IMR-90 (cell line): ENCODE results near the gene ZNF451. TPM values are rescaled to one million over a fixed set of nuclear protein-coding genes. Genes with fewer than 3 reads are reported as not detected.

Experiments
- ATAC-seq: fragments of 200-7000 bp; cut with Tn5 transposase; 2 replicates; pipeline ENCODE4 v1.9.1; 2020; ENCODE audit warnings: low read depth, mild to moderate bottlenecking, moderate library complexity
- BruUV-seq: library from RNA; stranded (reverse); fragments of 400-500 nt; replicated peaks from 2 replicates; lab custom pipeline; 2021; lab: Mats Ljungman, UMichigan
- CTCF ChIA-PET: fragments of 300-600 bp; formaldehyde crosslinking; extraction: SDS; loops from one replicate; lab custom pipeline; 2021; ENCODE audit warnings: antibody characterized with exemption; lab: Yijun Ruan, JAX
- POLR2A ChIA-PET: fragments of 300-600 bp; sonication (Branson Sonifier 250); formaldehyde crosslinking; loops from one replicate; lab custom pipeline; 2022; ENCODE audit warnings: antibody characterized with exemption; ENCODE audit not compliant: unreplicated experiment; lab: Charles Lee
- DNase-seq: peaks from one replicate; pipeline ENCODE4 v3.0.0; 2013
- H2AFZ ChIP-seq: replicated peaks from 2 replicates; pipeline ENCODE3; 2013; ENCODE audit warnings: low read length, mild to moderate bottlenecking; ENCODE audit not compliant: poor library complexity
- H2AK5ac ChIP-seq: 2 replicates; pipeline ENCODE4 v1.6.1; 2013; ENCODE audit warnings: low read depth, low read length, inconsistent platforms
- H2AK9ac ChIP-seq: replicated peaks from 2 replicates; pipeline ENCODE3; 2013; ENCODE audit warnings: mild to moderate bottlenecking, low read depth, low read length, moderate library complexity; ENCODE audit not compliant: poor library complexity
- H2BK120ac ChIP-seq: 2 replicates; pipeline ENCODE4 v1.6.1; 2013; ENCODE audit warnings: low read depth, low read length, inconsistent platforms
- H2BK15ac ChIP-seq: 3 replicates; pipeline ENCODE4 v1.6.1; 2013; ENCODE audit warnings: low read depth, low read length, inconsistent platforms
- H2BK20ac ChIP-seq: 2 replicates; pipeline ENCODE4 v1.6.1; 2013; ENCODE audit warnings: low read depth, mild to moderate bottlenecking, inconsistent platforms, low read length, moderate library complexity
- H2BK5ac ChIP-seq: 2 replicates; pipeline ENCODE4 v1.6.1; 2013; ENCODE audit warnings: mild to moderate bottlenecking, low read depth, low read length, inconsistent platforms; ENCODE audit not compliant: poor library complexity, severe bottlenecking
- H3K14ac ChIP-seq: replicated peaks from 2 replicates; pipeline ENCODE4 v1.6.1; 2013; ENCODE audit warnings: low read depth, low read length, inconsistent platforms
- H3K18ac ChIP-seq: 2 replicates; pipeline ENCODE4 v1.6.1; 2013; ENCODE audit warnings: low read depth, low read length, control low read depth
- H3K23ac ChIP-seq: 2 replicates; pipeline ENCODE4 v1.6.1; 2013; ENCODE audit warnings: low read depth, low read length, inconsistent platforms
- H3K27ac ChIP-seq: 2 replicates; pipeline ENCODE4 v1.5.1; 2013; ENCODE audit warnings: mild to moderate bottlenecking, control low read depth, low read length; ENCODE audit not compliant: insufficient read depth
- H3K27me3 ChIP-seq: 2 replicates; pipeline ENCODE4 v1.6.1; 2013; ENCODE audit warnings: low read length; ENCODE audit not compliant: control insufficient read depth, insufficient read depth
- H3K36me3 ChIP-seq: 2 replicates; pipeline ENCODE4 v1.6.1; 2013; ENCODE audit warnings: low read length, mixed read lengths; ENCODE audit not compliant: control insufficient read depth, insufficient read depth
- H3K4ac ChIP-seq: 2 replicates; pipeline ENCODE4 v1.6.1; 2013; ENCODE audit warnings: low read depth, low read length, inconsistent platforms
- H3K4me1 ChIP-seq: 2 replicates; pipeline ENCODE4 v1.6.1; 2013; ENCODE audit warnings: low read length, mixed read lengths; ENCODE audit not compliant: control insufficient read depth, insufficient read depth
- H3K4me2 ChIP-seq: 2 replicates; pipeline ENCODE4 v1.6.1; 2013; ENCODE audit warnings: low read depth, mild to moderate bottlenecking, control low read depth, low read length, moderate library complexity
- H3K4me3 ChIP-seq: 2 replicates; pipeline ENCODE4 v1.5.1; 2013; ENCODE audit warnings: low read depth, mild to moderate bottlenecking, control low read depth, low read length, moderate library complexity; ENCODE audit not compliant: insufficient read depth
- H3K56ac ChIP-seq: 2 replicates; pipeline ENCODE4 v1.6.1; 2013; ENCODE audit warnings: low read length, inconsistent platforms; ENCODE audit not compliant: insufficient read depth; ENCODE audit errors: extremely low read depth
- H3K79me1 ChIP-seq, 2 experiments: 2 replicates each; pipeline ENCODE4 v1.6.1; 2013; ENCODE audit warnings: low read length in 2 of 2, inconsistent platforms in 1 of 2, low read depth in 1 of 2
- H3K9ac ChIP-seq: 2 replicates; pipeline ENCODE4 v1.6.1; 2013; ENCODE audit warnings: low read depth, low read length, control low read depth
- H3K9me1 ChIP-seq: 2 replicates; pipeline ENCODE4 v1.6.1; 2013; ENCODE audit warnings: low read length, inconsistent platforms; ENCODE audit not compliant: insufficient read depth
- H3K9me3 ChIP-seq: 2 replicates; pipeline ENCODE4 v1.6.1; 2013; ENCODE audit warnings: low read length; ENCODE audit not compliant: control insufficient read depth, insufficient read depth
- H4K20me1 ChIP-seq: 2 replicates; pipeline ENCODE4 v1.6.1; 2013; ENCODE audit warnings: low read length, inconsistent platforms; ENCODE audit not compliant: insufficient read depth
- H4K5ac ChIP-seq: 2 replicates; pipeline ENCODE4 v1.6.1; 2013; ENCODE audit warnings: mild to moderate bottlenecking, low read depth, low read length, control low read depth
- H4K8ac ChIP-seq, 2 experiments: 2 replicates each; pipeline ENCODE4 v1.6.1; 2013; ENCODE audit warnings: low read depth in 2 of 2, low read length in 2 of 2, control low read depth in 1 of 2, inconsistent platforms in 1 of 2
- H4K91ac ChIP-seq: 2 replicates; pipeline ENCODE4 v1.6.1; 2013; ENCODE audit warnings: low read depth, low read length, inconsistent platforms; ENCODE audit not compliant: insufficient read depth
- BHLHE40 ChIP-seq: fragments of 150-350 bp; IDR thresholded peaks from 2 replicates; pipeline ENCODE4 v1.6.1; 2016; ENCODE audit warnings: mild to moderate bottlenecking, low read depth, low read length
- FOS ChIP-seq: fragments of 150-350 bp; IDR thresholded peaks from 2 replicates; pipeline ENCODE4 v1.6.1; 2016; ENCODE audit warnings: low read depth, low read length
- dilution Hi-C: fragments of 300-500 bp; cut with HindIII; formaldehyde crosslinking; loops from one replicate; pipeline ENCODE4 v1.14.3; 2018; ENCODE audit warnings: low sequenced_read_pairs; ENCODE audit not compliant: unreplicated experiment
- in situ Hi-C: fragments of 300-500 bp; cut with MboI; formaldehyde crosslinking; loops from 3 replicates; pipeline ENCODE4 v1.14.3; 2019; ENCODE audit warnings: low sequenced_read_pairs, inconsistent platforms, mixed read lengths
- intact Hi-C: fragments of 100-400 bp; cut with micrococcal nuclease; formaldehyde crosslinking; loops from 2 replicates; pipeline ENCODE4 v1.10.0; 2022
- polyA plus RNA-seq, 3 experiments: library from polyadenylated mRNA; depleted of rRNA; stranded (reverse); fragments of >200 nt; gene quantifications; 2 replicates each; pipeline ENCODE4 v1.2.3, GENCODE V29; 2012; ENCODE audit warnings: low replicate concordance in 1 of 3
- total RNA-seq: library from RNA; depleted of rRNA; stranded (reverse); fragments of >200 nt; gene quantifications from 2 replicates; pipeline ENCODE4 v1.2.3, GENCODE V29; 2012
- TF ChIP-seq, protein P1 (sequence below): fragments of 150-350 bp; IDR thresholded peaks from 2 replicates; pipeline ENCODE4 v1.6.1; 2017; ENCODE audit warnings: mild to moderate bottlenecking, antibody characterized with exemption, low read length, low read depth

The ZNF451 gene
- total and polyA plus RNA-seq, 2 of the 4 experiments (the other 2 are of a cell fraction) = 10.0 to 48.6 TPM

DNA sequence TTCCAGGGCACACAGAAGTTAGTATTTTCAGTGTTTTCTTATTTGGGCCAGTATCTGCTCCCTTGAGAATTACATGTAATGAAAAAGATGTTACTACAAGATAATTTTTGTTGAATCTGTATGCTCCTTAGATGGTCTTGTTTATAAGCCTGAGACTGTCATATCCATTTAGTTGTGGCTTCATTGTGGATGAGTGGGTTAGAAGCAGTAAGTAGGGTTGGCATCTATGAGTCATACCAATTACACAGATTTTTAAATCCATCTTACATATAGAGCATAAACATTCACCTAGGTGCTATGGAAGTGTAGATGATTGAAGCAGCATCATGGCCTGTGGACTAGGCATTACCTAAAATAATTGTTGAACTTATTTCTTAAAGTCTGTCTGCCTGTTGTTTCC lies 68.7 kb downstream of the ZNF451 start:
- H2AK5ac ChIP-seq = no peak overlapping the region
- H3K23ac ChIP-seq = no peak overlapping the region
- H3K14ac ChIP-seq = no peak overlapping the region
- H2AFZ ChIP-seq = no peak overlapping the region
- H2AK9ac ChIP-seq = no peak overlapping the region
- no peak overlapping the region for H3K56ac ChIP-seq
- H3K4ac ChIP-seq = no peak overlapping the region
- H2BK120ac ChIP-seq = no peak overlapping the region
- BruUV-seq = no TSS peak
- peaks cover 15% of the 10 kb centered on the region for H3K4me1 ChIP-seq
- H3K36me3 ChIP-seq = peaks cover 6% of the 10 kb centered on the region
- no peak overlapping the region for H3K4me2 ChIP-seq
- no peak overlapping the region for H3K27ac ChIP-seq
- no peaks in the 10 kb centered on the region for H3K9me3 ChIP-seq
- H2BK15ac ChIP-seq = no peak overlapping the region
- peak overlapping the region; percentile 24 for H2BK5ac ChIP-seq
- 0 out of 2 replicates have a peak, but pooled peaks cover 2% of the 10 kb centered on the region for H3K9me1 ChIP-seq
- ATAC-seq (peak; percentile 38), DNase-seq (peak; percentile 65)
- H4K20me1 ChIP-seq = 0 out of 2 replicates have a peak, but pooled peaks cover 3% of the 10 kb centered on the region
- no peak overlapping the region; a peak in 1 of 4 replicates for H4K8ac ChIP-seq
- no peaks in the 10 kb centered on the region for H3K27me3 ChIP-seq
- H4K5ac ChIP-seq = no peak overlapping the region; the same call in 1 of the 2 replicates
- H2BK20ac ChIP-seq = no peak overlapping the region
- intact Hi-C loops = no loop called here
- no peak overlapping the region; the same call in 1 of the 2 replicates for H3K18ac ChIP-seq
- no peak overlapping the region for H3K4me3 ChIP-seq
- dilution Hi-C loops = no loop called here
- CTCF ChIA-PET = interaction anchor here (0.5 kb wide), 1 partner anchor 52 kb away, joined by 4 read pairs; no protein-coding TSS in a partner anchor
- no peak overlapping the region for H4K91ac ChIP-seq
- POLR2A ChIA-PET = no interaction called here
- H3K79me1 ChIP-seq = peaks cover 3 to 5% of the 10 kb centered on the region in 2 experiments; a peak in 3 of 4 replicates
- in situ Hi-C loops = no loop called here
- TF ChIP-seq BHLHE40 (no peak), FOS (peak; percentile 45; the same call in 1 of the 2 replicates)
- TF ChIP-seq, protein P1, sequence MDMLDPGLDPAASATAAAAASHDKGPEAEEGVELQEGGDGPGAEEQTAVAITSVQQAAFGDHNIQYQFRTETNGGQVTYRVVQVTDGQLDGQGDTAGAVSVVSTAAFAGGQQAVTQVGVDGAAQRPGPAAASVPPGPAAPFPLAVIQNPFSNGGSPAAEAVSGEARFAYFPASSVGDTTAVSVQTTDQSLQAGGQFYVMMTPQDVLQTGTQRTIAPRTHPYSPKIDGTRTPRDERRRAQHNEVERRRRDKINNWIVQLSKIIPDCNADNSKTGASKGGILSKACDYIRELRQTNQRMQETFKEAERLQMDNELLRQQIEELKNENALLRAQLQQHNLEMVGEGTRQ = no peak
- H3K9ac ChIP-seq = no peak overlapping the region
